Measurements from ENCODE around the gene KTN1.

Gene KTN1, protein sequence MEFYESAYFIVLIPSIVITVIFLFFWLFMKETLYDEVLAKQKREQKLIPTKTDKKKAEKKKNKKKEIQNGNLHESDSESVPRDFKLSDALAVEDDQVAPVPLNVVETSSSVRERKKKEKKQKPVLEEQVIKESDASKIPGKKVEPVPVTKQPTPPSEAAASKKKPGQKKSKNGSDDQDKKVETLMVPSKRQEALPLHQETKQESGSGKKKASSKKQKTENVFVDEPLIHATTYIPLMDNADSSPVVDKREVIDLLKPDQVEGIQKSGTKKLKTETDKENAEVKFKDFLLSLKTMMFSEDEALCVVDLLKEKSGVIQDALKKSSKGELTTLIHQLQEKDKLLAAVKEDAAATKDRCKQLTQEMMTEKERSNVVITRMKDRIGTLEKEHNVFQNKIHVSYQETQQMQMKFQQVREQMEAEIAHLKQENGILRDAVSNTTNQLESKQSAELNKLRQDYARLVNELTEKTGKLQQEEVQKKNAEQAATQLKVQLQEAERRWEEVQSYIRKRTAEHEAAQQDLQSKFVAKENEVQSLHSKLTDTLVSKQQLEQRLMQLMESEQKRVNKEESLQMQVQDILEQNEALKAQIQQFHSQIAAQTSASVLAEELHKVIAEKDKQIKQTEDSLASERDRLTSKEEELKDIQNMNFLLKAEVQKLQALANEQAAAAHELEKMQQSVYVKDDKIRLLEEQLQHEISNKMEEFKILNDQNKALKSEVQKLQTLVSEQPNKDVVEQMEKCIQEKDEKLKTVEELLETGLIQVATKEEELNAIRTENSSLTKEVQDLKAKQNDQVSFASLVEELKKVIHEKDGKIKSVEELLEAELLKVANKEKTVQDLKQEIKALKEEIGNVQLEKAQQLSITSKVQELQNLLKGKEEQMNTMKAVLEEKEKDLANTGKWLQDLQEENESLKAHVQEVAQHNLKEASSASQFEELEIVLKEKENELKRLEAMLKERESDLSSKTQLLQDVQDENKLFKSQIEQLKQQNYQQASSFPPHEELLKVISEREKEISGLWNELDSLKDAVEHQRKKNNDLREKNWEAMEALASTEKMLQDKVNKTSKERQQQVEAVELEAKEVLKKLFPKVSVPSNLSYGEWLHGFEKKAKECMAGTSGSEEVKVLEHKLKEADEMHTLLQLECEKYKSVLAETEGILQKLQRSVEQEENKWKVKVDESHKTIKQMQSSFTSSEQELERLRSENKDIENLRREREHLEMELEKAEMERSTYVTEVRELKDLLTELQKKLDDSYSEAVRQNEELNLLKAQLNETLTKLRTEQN (N-terminal part only)

DNA sequence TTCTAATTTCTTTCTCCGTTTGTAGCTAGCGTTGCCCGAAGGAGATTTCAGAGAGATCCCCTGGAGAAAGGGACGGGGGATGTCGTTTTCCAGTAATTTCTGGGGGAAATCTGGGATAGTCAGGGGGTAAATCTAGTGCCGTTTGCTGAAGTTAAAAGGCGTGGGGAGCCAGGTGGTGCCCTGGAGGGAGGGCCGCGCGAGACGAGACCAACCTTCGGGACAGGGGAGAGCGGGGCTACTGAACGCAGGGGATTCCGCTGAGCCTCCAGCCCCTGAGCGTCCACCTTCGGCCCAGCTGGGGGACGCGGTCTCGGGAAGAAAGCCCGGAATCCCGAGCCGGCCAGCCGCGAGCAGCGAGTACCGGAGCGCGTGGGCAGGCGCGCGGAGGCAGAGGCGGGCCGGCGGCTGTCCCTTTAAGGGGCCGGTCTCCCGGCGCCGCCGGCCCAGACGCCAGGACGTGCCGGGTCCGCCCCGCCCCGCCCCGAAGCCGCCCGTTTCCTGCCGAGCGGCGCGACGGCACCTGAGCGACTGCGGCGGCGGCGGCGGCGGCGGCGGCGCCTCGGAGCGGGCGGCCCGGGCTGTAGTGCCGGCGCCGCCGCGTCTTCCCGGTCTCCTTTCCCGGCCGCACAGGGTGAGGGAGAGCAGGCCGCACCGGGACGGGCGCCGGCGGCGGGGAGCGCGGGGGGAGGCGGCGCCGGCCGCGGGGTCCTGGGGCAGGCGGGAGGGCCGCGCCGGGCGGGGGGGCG is at the start of gene KTN1:
Gene KTN1, plus strand, starts transcription at position 484 of the 746 bp plus-strand sequence. CDS start 31,842 bp downstream, outside the sequence.
- DNase-seq = peak; percentile 80 to 95 (median 91)

DNA sequence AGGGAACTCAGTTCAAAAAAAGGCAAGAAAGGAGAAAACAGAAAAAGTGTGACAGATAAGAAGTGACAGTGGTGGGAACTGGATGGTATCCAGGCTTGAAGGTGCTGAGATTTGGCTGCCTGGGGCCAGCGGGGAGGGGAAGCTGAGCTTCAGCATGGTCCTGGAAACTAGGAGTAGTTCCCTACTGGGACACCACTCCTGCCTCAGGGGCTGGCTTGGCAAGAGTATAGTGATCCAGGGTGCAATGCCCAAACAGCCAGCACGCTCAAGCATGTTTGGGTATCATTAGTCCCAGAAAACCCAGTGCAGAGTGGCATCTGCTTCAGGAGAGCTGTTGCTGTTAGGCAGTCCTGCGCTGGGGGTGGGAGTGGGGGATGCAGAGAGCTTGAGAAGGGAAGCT is 49.5 kb upstream of the KTN1 start:
- no peak for DNase-seq

DNA sequence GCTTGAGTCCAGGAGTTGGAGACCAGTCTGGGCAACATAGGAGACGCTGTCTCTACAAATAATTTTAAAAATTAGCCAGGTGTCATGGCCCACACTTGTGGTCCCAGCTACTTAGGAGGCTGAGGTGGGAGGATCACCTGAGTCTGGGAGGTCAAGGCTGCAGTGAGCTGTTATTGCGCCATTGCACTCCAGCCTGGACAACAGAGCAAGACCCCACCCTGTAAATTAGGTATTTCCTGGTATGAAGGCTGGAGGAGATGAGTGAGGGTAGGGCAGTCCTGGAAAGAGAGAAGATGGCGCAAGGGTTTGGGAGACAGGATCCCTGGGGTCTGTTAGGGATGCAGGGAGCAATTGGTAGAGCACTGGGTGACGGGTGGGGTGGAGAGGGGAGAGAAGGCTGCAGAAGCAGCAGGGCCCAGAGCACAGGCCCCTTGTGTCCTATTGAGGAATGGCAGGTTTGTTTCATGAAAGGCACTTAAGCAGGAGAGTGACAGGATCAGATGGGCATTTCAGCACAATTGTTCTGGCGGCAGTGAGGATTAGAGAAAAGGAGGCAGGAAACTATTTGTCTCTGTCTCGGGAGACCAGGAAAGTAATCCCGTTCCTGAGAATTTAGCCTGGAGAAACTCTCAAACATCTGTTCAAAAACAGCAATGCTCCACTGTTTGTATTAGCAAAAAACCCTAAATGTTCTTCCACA is 47.2 kb upstream of the KTN1 start:
- DNase-seq = no peak

DNA sequence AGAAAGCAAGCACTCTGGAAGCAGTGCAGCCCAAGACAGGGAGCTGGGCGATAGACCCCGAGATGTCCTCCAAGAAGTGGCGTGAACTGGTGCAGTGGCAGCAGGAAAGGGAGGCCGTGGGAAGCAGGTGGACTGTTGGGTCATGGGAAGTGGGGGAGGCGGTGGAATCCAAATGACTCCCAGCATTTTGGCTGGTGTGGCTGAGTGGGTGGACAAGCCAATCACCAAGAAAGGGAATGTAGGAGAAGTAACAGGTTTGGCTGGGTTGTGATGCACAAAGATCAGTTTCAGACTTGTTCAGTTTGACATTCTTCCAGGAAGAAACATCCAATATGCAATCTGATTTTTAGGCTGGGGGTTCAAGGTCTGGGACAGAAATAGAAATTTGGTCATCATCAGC is 46.0 kb upstream of the KTN1 start:
- no peak for DNase-seq

DNA sequence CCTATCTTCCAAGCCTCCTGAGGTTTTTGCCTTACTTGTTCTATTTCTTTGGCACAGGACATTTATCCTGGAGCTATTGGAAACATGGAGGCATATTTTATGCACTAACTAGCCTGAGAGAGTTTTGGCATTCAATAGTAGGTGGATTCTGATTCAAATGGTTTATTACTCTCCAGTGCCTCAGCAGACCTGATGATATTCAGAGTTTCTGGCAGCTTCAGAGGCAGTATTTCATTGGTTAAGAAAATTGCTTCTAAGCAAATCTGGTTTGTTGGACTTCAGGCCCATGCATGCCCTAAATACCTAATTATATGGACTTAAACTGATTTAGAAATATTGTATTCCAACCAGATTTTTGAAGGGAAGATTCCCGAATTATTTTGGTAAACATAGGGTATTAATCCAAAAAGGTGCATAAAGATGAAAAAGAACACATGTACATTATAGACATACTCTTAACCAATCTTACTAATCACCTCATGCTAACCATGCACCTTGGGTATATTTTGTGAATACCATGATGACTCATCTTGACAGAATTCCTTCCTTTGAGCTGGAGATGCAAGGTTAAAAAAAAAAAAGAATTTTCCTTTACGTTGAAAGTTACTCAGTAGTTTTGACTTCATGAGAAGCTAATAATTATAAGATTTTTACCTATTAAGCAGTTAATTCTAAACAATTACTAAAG is 44.3 kb upstream of the KTN1 start:
- no peak for DNase-seq

DNA sequence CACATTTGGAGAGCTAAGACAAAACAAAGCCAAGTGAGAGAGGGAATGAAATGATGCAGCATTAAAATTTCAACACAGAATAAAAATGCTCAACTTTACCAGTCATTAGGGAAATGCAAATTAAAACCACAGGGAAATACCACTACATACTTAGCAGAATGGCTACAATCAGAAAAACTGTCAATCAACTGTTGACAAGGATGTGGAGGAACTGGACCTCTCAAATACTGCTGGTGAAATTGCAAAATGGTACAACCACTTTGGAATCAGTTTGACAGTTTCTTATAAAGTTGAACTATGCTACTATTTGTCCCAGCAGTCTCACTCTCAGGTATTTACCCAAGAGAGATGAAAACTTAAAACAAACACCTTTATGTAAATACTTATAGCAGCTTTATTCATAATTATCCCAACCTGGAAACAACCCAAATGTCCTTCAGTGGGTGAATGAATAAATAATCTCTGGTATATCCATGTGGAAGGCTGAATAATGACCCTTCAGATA is 43.8 kb upstream of the KTN1 start:
- DNase-seq = no peak

DNA sequence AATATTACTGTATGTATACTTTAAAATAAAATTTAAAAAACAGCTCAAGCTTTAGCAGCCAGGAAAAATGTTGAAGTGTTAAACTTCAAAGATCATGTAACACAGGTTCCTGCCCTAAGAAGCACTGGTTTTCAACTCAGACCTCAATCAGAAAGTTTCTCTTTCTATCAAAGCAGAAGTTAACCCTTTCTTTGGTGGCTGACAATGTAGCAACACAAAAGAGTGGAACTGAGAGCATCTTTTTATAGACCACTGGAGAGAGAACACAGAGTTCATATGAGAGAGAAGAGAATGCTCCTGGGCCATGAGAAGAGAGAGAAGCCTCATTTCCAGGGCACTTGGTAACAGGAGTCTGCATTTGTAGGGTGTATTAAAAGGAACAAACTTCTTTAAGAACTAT is 42.2 kb upstream of the KTN1 start:
- DNase-seq = no peak

DNA sequence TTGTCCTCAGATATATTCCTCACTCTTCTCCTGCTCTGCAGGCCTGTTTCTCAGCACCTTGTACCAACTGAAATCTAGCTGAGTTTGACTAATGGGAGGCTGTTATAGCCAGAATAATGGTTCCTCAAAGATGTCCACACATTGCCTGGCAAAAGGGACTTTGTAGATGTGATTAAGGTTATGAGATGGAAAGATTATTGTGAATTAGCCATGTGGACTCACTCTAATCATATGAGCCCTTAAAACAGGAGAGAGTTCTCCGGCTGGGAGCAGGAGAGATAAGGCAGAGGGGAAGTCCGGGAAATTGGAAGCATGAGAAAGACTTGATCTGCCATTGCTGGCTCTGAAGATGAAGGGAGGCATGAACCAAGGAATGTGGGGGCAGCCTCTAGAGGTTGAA is 40.0 kb upstream of the KTN1 start:
- no peak for DNase-seq

DNA sequence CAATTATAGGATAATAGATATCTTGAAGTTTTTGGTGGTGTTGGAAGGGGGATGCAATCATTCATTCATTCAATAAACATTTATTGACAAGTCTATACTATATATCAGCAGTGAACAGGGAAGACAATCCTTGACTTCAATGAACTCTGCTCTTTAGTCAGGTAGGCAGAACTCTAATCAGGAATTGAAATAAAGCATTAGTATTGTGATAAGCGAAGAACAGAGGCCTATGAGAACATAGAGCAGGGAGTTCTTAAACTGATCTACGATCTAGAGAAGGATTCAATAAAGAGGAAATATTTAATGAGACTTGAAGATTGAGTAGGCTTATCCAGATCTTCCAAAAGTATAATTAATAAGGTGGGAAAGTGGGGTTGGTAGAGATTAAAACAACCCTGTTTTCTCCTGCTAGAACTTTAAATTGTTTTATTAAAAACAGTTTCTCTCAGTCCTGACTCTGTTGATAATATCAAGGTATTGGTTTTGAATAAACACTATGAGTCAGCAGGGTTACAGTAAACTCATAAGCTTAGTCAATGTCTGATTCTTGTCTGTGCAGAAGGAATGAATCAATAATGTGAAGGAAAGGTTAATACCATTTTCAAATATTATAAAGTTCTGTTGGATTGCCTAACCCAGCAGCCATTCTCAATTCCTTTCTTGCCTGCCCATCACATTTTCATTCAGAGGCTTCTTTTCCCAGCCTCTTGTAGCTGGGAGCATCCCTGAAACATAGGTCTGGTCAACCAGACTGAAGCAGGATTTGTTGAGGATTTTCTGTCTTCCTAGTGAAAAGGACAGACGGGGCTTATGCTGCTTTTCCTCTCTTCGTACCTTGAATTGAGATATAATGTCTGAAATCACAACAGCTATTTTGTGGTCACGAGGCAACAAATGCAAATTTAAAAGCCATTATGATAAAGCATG is 38.9 kb upstream of the KTN1 start:
- DNase-seq = no peak

DNA sequence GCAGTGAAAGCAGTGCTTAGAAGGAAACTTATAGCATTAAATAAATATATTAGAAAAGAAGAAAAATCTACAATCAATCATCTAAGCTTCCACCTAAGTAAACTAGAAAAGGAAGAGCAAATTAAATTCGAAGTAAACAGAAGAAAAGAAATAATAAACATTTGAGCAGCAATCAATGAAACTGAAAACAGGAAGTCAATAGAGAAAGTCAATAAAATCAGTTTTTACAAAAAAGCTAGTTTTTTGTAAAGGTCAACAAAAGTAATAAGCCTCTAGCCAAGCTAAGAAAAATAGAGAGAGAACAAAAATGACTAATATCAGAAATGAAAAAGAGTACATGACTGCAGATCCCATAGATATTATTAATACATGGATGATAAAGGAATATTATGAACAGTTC is 34.2 kb upstream of the KTN1 start:
- no peak for DNase-seq

DNA sequence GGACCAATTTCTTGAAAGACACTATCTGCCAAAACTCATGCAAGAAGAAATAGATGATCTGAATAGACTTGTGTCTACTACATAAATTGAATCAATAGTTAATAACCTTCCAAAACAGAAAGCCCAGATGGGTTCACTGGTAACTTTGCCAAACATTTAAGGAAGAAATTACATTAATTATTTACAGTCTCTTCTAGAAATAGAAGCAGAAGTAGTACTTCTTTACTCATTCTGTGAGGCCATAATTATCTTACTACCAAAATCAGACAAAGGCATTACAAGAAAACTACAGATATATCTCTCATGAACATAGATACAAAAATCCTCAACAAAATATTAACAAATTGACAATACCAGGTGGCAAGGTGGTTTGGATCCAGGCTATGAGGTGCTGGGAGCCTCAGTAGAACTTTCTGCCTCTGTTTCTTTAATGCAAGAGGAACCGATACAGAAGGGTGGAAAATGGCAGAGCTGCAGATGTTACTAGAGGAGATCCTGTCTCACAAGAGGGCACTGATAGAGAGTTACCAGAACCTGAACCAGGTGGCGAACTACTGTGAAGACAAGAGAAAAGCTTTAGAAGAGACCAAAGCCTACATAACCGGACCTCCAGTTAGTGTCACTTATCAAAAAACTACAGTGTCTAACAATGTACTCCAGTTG is 33.7 kb upstream of the KTN1 start:
- no peak for DNase-seq

DNA sequence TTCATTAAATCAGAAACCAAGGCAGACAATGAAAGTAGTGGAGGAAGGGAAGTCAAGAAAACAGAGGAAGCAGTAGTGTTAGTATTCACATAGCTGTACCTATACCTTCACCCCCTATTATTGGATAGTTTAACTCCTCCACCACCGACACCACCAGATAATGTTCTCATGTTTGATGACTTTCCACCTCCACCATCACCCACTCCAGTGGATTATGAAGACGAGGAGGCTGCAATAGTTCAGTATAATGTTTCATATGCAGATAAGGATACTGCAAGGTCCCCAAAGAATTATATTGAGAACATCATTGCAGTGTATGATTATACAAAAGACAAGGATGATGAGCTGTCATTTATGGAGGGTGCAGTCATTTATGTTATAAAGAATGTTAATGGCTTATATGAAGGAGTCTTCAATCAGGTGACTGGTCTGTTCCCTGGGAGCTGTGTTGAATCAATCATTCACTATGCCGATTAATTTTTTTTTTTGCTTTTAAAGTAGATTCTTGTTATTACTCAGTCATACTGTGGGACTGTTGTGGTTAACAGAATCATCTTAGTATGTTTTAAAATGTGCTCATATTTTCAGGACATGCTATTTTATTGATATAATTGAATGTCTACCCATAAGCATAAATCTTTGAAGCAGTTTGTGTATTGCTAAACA is 32.2 kb upstream of the KTN1 start:
- no peak for DNase-seq

DNA sequence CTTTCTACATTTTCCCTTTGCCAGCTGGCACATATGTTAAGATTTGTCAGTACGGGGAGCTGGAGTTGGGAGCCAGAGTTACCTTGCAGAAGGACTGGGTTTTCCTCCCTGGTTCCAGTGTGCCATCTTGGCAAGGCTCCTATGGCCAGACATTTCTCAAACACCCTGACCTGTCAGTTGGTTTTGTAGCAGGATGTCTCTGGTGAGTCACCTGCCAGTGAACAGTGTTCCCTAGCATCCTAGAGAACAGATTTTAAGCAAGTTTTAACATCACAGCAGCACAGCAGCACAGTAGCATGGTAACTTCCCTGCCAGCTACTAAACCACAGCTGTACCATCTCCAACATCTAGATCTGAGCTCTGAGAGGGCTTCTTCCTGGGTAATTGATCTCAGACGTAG is 26.2 kb upstream of the KTN1 start:
- DNase-seq = no peak

DNA sequence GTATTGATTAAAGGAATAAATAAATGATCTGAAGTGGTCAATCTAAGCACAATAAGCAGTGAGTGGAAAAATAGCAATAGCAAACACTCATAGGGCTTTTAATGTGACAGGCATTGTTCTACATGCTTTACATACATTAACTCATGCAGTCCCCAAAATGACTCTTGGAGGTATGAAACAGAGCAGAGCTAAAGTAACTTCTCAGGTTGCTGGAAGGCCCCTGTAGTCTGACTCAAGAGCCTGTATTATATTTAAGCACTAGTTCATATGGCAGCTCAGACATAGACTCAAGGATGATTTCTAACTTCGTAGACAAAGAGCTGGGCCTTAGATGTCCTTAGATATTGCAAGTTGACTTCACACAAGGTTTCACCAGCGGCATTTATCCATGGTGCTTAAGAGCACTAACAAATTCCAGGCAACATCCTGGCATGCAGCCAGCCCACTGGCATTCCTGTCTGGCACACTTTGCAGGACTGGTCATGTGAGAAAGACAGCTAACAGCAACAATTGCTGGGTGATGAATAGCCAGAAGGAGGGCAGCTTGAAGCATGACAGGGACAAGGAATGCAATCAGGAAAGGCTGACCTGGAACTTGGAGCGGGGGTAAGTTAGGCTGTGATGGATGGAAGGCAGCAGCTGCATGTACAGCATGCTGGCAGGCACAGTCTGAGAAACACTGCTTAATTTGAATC is 22.9 kb upstream of the KTN1 start:
- no peak for DNase-seq

DNA sequence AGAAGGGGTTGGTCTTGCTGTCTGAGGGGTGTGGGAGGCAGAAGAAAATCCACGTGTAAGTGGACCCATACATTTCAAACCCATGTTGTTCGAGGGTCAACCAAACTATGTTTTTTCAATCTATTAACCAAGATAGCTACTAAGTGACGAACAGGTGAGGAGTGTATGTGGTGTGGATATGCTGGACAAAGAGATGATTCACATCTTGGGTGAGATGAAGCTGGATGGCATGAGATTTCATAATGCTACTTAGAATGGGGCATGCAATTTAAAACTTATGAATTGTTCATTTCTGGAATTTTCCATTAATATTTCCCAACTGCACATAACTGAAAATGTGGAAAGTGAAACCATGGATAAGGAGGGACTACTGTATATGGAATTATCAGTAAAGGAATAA is 17.9 kb upstream of the KTN1 start:
- no peak for DNase-seq

DNA sequence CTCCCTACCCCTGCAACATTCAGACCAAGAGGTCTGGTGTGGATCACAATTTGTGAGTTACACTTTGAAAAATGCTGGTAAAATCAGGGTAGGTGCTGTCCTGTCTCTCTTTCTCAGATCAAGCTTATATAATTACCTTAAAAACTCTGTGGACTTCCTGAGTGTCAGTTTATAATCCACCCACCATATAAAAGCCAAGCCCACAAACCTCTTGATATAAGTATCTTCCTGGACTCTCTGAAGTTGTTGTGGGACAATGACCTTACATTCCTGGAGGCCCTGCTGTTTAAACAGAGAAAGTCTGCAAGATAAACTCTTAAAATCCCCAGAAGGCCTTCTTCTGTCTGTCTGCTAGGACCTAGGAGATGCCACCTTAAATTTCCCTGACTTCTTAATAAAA is 11.4 kb upstream of the KTN1 start:
- no peak for DNase-seq

DNA sequence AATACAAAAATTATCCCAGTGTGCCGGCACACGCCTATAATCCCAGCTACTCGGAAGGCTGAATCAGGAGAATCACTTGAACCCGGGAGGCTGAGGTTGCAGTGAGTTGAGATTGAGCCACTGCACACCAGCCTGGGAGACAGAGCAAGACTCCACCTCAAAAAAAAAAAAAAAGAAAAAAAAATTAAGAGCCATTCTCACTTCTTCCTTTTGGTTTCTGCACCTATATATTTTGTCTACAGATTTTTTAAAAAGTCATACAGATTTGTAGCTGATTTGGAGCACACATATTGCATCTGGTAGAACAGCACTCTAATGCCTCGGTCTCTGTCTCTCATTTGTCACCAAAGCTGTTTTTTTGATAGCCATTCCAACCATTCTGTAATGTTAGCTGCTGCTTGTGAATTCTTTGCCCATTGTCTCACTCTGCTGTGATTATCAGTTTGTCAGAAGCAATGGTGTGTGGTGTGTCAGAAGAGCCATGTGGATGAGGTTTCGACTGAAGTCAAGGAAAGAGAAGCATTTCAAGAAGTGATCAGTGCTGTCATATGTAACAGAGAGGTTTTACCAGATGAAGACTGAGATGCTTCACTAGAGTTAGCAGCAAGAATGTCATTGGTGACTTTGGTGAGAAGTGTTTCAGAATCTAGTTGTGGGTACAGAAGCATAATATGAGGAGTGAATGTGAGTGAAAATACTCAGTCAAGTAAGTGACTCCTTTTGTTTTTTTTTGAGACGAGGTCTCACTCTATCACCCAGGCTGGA is 8.7 kb upstream of the KTN1 start:
- no peak for DNase-seq
